Activated naive CD8-positive, alpha-beta T cell treated with anti-CD3 and anti-CD28 coated beads for 36 hours (primary cell): Measurements from ENCODE around the gene NRG3. TPM values are rescaled to one million over a fixed set of nuclear protein-coding genes. Genes with fewer than 3 reads are reported as not detected.
"Not testable (repeated sequence)": the region's sequence is repeated elsewhere in the genome, so short reads cannot be mapped to it uniquely, and the experiment has no call there.

Experiments used
- DNase-seq: peaks from one replicate; pipeline ENCODE4 v3.0.0; 2021
- H3K27ac Mint-ChIP-seq: one replicate; pipeline ENCODE4 v1.8.0; 2022; ENCODE audit warnings: mild to moderate bottlenecking, moderate library complexity, mixed read lengths
- H3K27me3 Mint-ChIP-seq: one replicate; pipeline ENCODE4 v1.8.0; 2022; ENCODE audit warnings: mild to moderate bottlenecking, mixed read lengths
- H3K36me3 Mint-ChIP-seq: one replicate; pipeline ENCODE4 v1.8.0; 2021; ENCODE audit warnings: mild to moderate bottlenecking, mixed read lengths
- H3K4me1 Mint-ChIP-seq: one replicate; pipeline ENCODE4 v1.8.0; 2021; ENCODE audit warnings: mixed read lengths
- H3K4me3 Mint-ChIP-seq: one replicate; pipeline ENCODE4 v1.8.0; 2022; ENCODE audit warnings: mild to moderate bottlenecking, moderate library complexity, mixed read lengths
- H3K9me3 Mint-ChIP-seq: one replicate; pipeline ENCODE4 v1.8.0; 2022; ENCODE audit warnings: mixed read lengths
- total RNA-seq, 2 experiments: library from RNA; stranded (reverse); gene quantifications; one replicate each; pipeline ENCODE4 v1.2.3, GENCODE V29; 2021

The NRG3 gene
- total RNA-seq, 2 experiments from 2014 or later, result not detected

GRCh38 chr10:82067192-82067591 lies 192.2 kb downstream of the NRG3 start:
- H3K36me3 Mint-ChIP-seq, H3K27ac Mint-ChIP-seq: not testable (repeated sequence)

DNA sequence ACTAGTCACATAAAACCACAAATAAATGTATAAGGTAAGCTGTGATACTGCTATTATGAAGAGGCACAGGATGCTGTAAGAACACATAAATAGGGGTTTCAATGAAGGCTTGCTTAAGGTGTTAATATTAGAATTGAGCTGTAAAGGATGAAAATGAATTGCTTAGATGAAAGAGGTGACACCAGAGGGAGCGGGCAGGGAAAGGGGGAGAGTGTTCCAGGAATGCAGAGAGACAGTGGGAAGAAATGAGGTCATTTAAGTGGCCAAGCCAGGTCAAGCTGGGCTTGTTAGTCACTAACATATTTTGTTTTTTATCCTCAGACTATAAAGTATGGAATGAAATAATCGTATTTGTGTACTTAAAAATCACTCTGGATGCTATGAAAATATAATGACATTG lies 193.5 kb downstream of the NRG3 start:
- no peaks in the 10 kb centered on the region for H3K4me1 Mint-ChIP-seq
- DNase-seq, result no peak
- no peak overlapping the region for H3K4me3 Mint-ChIP-seq

More at GRCh38 chr10:82067192-82067591, 192.2 kb downstream of the NRG3 start:
- not testable (repeated sequence) for H3K9me3 Mint-ChIP-seq, H3K4me3 Mint-ChIP-seq, H3K4me1 Mint-ChIP-seq, DNase-seq, H3K27me3 Mint-ChIP-seq

DNA sequence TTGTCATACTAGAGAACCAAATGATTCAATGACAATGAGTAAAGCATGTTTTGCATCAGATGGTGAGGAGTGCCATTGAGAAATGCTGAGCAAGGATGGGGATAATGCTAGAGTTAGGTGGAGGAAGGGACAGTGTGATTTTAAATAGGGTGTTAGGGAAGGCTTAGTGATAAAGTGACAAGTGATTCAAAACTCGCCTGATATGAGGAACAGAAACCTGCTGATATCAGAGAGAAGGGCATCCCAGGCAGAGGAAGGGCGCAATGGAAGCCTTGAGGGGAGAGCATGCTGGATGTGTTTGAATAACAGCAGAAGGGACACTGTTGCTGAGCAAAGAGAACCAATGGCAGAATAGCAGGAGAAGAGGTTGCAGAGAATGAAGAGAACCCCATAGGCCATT lies 196.2 kb downstream of the NRG3 start:
- no peak overlapping the region for H3K4me3 Mint-ChIP-seq
- peaks cover 1% of the 10 kb centered on the region for H3K9me3 Mint-ChIP-seq
- H3K36me3 Mint-ChIP-seq, result no peaks in the 10 kb centered on the region
- no peaks in the 10 kb centered on the region for H3K4me1 Mint-ChIP-seq
- no peaks in the 10 kb centered on the region for H3K27me3 Mint-ChIP-seq
- H3K27ac Mint-ChIP-seq, result no peak overlapping the region
- DNase-seq, result no peak

More for the DNA sequence above, 193.5 kb downstream of the NRG3 start:
- H3K27ac Mint-ChIP-seq, result no peak overlapping the region
- no peaks in the 10 kb centered on the region for H3K27me3 Mint-ChIP-seq
- peaks cover 5% of the 10 kb centered on the region for H3K9me3 Mint-ChIP-seq
- no peaks in the 10 kb centered on the region for H3K36me3 Mint-ChIP-seq

DNA sequence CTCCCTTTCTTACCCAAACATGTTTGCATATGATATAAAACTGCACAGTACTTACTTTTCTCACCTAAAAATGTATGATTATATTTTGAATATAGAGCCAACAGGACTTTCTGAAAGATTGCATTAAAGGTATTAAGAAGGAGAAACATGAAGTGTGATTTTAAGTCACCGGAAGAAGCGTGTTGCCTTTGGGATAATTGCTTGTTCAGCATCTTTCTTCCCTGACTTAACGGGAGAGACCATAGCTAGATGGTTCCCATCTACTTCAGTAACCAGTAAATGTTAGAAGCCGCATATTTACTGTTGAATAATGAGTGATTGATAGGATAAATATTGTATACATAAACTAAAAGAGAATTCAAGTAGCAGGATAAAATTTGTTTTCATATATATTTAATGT lies 197.1 kb downstream of the NRG3 start:
- DNase-seq, result no peak
- H3K27me3 Mint-ChIP-seq, result no peaks in the 10 kb centered on the region
- no peak overlapping the region for H3K27ac Mint-ChIP-seq
- no peak overlapping the region for H3K4me3 Mint-ChIP-seq
- H3K36me3 Mint-ChIP-seq, result no peaks in the 10 kb centered on the region
- H3K9me3 Mint-ChIP-seq, result peaks cover 1% of the 10 kb centered on the region
- H3K4me1 Mint-ChIP-seq, result no peaks in the 10 kb centered on the region

GRCh38 chr10:82075605-82076004 lies 200.6 kb downstream of the NRG3 start:
- Mint-ChIP-seq H3K36me3 (no peaks in the 10 kb centered on the region), H3K9me3 (peaks cover 1% of the 10 kb centered on the region), H3K4me3 (no peak overlapping the region), H3K27me3 (no peaks in the 10 kb centered on the region), H3K27ac (no peak overlapping the region), H3K4me1 (no peaks in the 10 kb centered on the region)
- DNase-seq, result no peak

GRCh38 chr10:82084496-82084895 lies 209.5 kb downstream of the NRG3 start:
- Mint-ChIP-seq H3K9me3 (no peaks in the 10 kb centered on the region), H3K36me3 (no peaks in the 10 kb centered on the region), H3K27me3 (no peaks in the 10 kb centered on the region)

GRCh38 chr10:82084904-82085303 lies 209.9 kb downstream of the NRG3 start:
- H3K4me1 Mint-ChIP-seq, result no peaks in the 10 kb centered on the region
- no peak overlapping the region for H3K4me3 Mint-ChIP-seq
- no peak overlapping the region for H3K27ac Mint-ChIP-seq
- DNase-seq, result no peak
- H3K9me3 Mint-ChIP-seq, result no peaks in the 10 kb centered on the region
- no peaks in the 10 kb centered on the region for H3K36me3 Mint-ChIP-seq
- no peaks in the 10 kb centered on the region for H3K27me3 Mint-ChIP-seq

More at GRCh38 chr10:82084496-82084895, 209.5 kb downstream of the NRG3 start:
- Mint-ChIP-seq H3K4me3 (no peak overlapping the region), H3K4me1 (no peaks in the 10 kb centered on the region), H3K27ac (no peak overlapping the region)
- no peak for DNase-seq

DNA sequence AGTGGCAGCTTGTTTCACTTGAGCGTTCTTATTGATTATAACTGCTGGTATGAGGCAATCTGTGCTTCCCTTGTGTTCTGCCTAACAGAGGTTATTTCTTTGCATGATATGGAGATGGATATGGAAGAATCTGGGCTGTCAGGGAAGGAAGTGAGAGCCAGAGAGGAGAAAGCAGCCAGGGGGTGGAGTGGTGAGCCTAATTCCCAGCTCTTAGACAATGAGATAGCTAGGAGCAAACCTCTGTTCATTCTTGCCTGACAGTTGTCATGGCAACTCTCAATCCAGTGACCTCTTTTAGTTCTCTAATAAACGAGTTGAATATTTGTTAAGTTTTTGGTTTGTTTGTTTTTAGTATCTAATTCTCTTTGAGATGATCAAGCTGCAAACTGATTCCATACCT lies 214.3 kb downstream of the NRG3 start:
- H3K9me3 Mint-ChIP-seq, result peaks cover 3% of the 10 kb centered on the region
- DNase-seq, result no peak
- no peak overlapping the region for H3K27ac Mint-ChIP-seq
- no peaks in the 10 kb centered on the region for H3K36me3 Mint-ChIP-seq
- no peaks in the 10 kb centered on the region for H3K4me1 Mint-ChIP-seq
- H3K27me3 Mint-ChIP-seq, result no peaks in the 10 kb centered on the region
- H3K4me3 Mint-ChIP-seq, result no peak overlapping the region

DNA sequence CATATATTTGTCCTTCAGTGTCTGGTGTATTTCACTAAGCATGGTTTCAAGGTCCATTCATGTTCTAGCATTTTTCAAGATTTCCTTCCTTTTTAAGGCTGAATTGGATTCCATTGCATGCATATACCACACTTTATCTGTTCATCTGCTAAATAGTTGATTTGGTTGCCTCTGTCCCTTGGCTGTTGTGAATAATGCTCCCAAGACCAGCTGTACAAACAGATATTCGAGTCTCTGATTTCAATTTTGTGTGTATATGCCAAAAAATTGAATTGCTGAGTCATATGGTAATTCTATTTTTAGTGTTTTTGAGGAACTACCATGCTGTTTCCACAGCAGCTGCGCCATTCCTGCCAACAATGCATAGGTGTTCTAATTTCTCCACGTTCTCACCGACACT lies 216.4 kb downstream of the NRG3 start:
- Mint-ChIP-seq H3K4me1 (no peaks in the 10 kb centered on the region), H3K27ac (no peak overlapping the region), H3K36me3 (no peaks in the 10 kb centered on the region), H3K9me3 (peaks cover 3% of the 10 kb centered on the region), H3K27me3 (no peaks in the 10 kb centered on the region), H3K4me3 (no peak overlapping the region)
- no peak for DNase-seq

GRCh38 chr10:82092111-82092510 lies 217.1 kb downstream of the NRG3 start:
- Mint-ChIP-seq H3K4me3 (no peak overlapping the region), H3K4me1 (no peaks in the 10 kb centered on the region), H3K27ac (no peak overlapping the region), H3K36me3 (no peaks in the 10 kb centered on the region), H3K27me3 (no peaks in the 10 kb centered on the region), H3K9me3 (peaks cover 3% of the 10 kb centered on the region)
- DNase-seq, result no peak

DNA sequence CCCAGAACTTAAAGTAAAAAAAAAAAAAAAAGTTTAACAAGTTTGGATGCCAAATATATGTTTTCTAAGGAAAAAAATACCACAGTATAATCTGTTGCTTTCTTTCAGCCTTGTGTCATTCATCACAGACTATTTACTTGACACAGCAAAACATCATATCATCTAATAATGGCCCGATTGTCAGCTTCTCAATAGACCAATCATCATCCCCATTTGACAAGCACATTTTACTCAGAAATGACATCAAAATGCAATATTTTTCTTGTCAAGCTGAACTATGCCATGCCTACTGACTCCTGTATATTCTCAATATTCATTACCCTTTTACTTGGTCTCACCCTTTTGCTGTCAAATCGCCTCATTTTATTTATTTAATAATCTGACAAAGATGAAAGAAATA lies 249.7 kb downstream of the NRG3 start:
- Mint-ChIP-seq H3K9me3 (no peaks in the 10 kb centered on the region), H3K4me1 (no peaks in the 10 kb centered on the region), H3K4me3 (no peak overlapping the region), H3K27ac (no peak overlapping the region), H3K36me3 (no peaks in the 10 kb centered on the region), H3K27me3 (no peaks in the 10 kb centered on the region)
- DNase-seq, result no peak

GRCh38 chr10:82128527-82128926 lies 253.5 kb downstream of the NRG3 start:
- H3K36me3 Mint-ChIP-seq, result no peaks in the 10 kb centered on the region
- no peaks in the 10 kb centered on the region for H3K4me1 Mint-ChIP-seq
- DNase-seq, result no peak
- no peak overlapping the region for H3K27ac Mint-ChIP-seq
- peaks cover 7% of the 10 kb centered on the region for H3K9me3 Mint-ChIP-seq
- H3K27me3 Mint-ChIP-seq, result no peaks in the 10 kb centered on the region
- H3K4me3 Mint-ChIP-seq, result no peak overlapping the region

GRCh38 chr10:82136103-82136502 lies 261.1 kb downstream of the NRG3 start:
- Mint-ChIP-seq H3K36me3 (no peaks in the 10 kb centered on the region), H3K9me3 (peaks cover 14% of the 10 kb centered on the region), H3K4me1 (no peaks in the 10 kb centered on the region), H3K27me3 (no peaks in the 10 kb centered on the region), H3K27ac (no peak overlapping the region), H3K4me3 (no peak overlapping the region)
- DNase-seq, result no peak

- no peaks in the 10 kb centered on the region for H3K36me3 Mint-ChIP-seq
- no peaks in the 10 kb centered on the region for H3K4me1 Mint-ChIP-seq
- no peak for DNase-seq
- no peak overlapping the region for H3K4me3 Mint-ChIP-seq
- no peaks in the 10 kb centered on the region for H3K9me3 Mint-ChIP-seq
- H3K27me3 Mint-ChIP-seq, result no peaks in the 10 kb centered on the region
- no peak overlapping the region for H3K27ac Mint-ChIP-seq
These were observed 269.2 kb downstream of the NRG3 start for GRCh38 chr10:82144153-82144552.

GRCh38 chr10:82148764-82149163 lies 273.8 kb downstream of the NRG3 start:
- H3K9me3 Mint-ChIP-seq, result no peaks in the 10 kb centered on the region
- no peak overlapping the region for H3K27ac Mint-ChIP-seq
- no peak for DNase-seq
- no peaks in the 10 kb centered on the region for H3K4me1 Mint-ChIP-seq
- H3K36me3 Mint-ChIP-seq, result no peaks in the 10 kb centered on the region
- H3K27me3 Mint-ChIP-seq, result no peaks in the 10 kb centered on the region
- no peak overlapping the region for H3K4me3 Mint-ChIP-seq

GRCh38 chr10:82149674-82150073 lies 274.7 kb downstream of the NRG3 start:
- DNase-seq, result no peak
- no peaks in the 10 kb centered on the region for H3K9me3 Mint-ChIP-seq
- H3K4me3 Mint-ChIP-seq, result no peak overlapping the region
- no peak overlapping the region for H3K27ac Mint-ChIP-seq
- H3K36me3 Mint-ChIP-seq, result no peaks in the 10 kb centered on the region
- H3K4me1 Mint-ChIP-seq, result no peaks in the 10 kb centered on the region
- H3K27me3 Mint-ChIP-seq, result no peaks in the 10 kb centered on the region
